ENCODE measurements around the gene COL13A1.

The COL13A1 gene

DNA sequence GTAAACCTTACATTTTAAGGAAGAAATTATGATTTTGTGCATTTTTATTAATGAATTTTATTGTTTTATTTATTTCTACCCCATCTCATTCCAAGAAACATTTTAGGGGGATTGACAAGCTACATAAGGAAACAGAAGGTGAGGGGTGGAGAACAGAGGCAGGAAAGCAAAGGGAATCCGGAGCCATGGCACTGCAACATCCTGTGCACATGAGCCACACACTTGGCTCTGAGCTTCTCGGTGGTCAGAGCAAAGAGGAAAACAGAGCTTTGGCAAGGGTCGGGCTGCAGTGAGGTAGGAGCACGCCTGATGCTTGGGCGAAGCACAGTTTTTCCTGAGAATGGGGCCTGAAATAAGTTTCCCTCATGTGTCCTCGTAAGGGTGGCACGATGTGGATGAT, 68.9 kb downstream of the COL13A1 start:
- DNase-seq = no peak

DNA sequence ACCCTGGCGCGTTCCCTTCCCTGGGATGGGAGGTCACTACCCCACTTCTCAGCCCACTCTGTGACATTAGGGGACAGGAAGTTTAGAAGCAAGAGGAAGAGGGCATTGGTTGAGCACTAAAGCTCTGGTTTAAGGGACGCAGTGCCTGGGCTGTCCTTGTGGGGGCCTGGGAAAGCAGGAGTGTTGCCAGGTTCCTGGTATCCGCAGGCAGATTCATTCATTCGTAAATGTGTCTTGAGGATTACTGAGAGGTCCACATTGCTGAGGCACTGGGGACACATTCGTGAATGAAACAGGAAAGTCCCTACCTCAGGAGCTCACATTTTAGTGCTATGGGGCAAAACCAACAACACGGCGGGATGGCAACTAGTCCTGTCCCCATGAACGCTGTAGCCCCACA, 69.4 kb downstream of the COL13A1 start:
- no peak for DNase-seq

- DNase-seq = no peak
These were observed 70.6 kb downstream of the COL13A1 start for GRCh38 chr10:69872323-69872722.

GRCh38 chr10:69873135-69873639, 71.5 kb downstream of the COL13A1 start:
- DNase-seq = no peak

DNA sequence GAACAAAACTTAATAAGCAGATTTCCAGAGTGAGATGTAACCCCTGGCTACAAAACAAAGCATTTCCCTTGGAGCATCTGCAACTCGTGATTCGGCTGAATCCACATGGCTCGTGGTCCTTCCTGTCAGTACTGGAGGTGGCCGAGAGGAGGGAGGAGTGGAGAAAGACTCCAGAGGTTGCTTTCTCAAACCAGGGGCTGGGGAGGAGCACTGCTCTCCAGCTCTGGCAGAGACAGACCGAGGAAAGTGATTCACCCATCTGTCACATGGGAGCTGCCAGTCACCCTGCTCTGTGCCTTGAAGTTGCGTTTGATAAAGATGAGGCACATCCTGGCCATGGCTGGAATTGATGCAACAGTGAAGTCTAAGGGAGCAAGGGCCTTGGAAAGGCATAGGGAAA, 72.7 kb downstream of the COL13A1 start:
- no peak for DNase-seq

DNA sequence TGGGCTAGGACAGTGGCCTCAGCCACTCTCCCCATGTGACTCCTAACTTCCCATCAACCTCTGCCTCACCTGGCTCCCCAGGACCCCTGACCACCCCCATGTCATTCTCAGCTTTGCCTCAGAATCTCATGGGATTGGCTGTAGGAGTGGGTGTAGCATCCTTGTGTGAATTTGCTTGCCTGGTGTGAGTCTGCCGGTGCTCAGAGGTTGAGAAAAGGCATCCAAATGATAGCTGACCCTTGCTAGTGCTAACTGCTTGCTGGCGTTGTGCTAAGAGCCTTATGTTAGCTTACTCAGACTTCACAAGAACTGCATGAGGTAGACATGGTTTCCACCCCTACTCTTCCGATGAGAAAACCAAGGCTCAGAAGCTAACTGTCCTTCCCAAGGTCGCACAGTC, 74.2 kb downstream of the COL13A1 start:
- no peak for DNase-seq

DNA sequence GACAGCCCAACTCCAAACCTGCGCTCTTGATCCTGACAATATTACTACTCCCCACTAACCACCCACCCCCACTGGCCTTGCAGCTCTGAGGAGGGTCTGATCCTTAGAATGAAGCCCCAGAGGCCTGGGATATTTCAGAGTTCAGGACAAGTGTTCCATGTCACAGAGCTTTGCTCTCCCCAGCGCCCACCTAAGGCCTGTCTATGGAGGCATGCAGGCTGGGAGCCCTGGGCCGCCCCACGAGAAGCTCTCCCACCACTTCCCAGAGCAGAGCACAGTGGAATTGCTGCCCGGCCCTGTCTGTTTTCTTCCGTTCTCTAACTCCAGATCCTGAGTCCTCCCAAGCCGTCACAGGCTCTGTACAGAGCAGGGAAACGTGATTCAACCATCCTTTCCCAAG, 74.6 kb downstream of the COL13A1 start:
- no peak for DNase-seq

DNA sequence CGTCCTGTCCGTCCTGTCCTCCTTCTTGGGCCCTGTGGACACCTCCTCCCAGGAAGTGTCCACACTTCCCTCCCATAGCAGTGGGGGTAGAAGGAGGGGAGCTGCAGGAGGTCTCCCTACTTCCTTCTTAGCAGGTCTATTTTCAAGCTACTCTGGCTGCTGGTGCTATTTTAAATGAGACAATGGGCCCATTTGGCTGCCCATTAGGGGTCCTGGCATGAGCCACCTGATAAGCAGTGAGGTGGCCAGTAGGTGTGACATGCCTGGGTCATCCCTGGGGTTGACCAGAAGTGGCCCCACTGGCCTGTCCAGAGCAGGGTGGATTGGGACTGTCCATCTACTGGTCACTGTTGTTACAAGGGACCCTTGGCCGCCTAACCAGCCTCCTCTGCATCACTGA, 75.2 kb downstream of the COL13A1 start:
- DNase-seq = no peak

GRCh38 chr10:69878038-69878437, 76.3 kb downstream of the COL13A1 start:
- no peak for DNase-seq

GRCh38 chr10:69878951-69879350, 77.2 kb downstream of the COL13A1 start:
- DNase-seq = no peak

DNA sequence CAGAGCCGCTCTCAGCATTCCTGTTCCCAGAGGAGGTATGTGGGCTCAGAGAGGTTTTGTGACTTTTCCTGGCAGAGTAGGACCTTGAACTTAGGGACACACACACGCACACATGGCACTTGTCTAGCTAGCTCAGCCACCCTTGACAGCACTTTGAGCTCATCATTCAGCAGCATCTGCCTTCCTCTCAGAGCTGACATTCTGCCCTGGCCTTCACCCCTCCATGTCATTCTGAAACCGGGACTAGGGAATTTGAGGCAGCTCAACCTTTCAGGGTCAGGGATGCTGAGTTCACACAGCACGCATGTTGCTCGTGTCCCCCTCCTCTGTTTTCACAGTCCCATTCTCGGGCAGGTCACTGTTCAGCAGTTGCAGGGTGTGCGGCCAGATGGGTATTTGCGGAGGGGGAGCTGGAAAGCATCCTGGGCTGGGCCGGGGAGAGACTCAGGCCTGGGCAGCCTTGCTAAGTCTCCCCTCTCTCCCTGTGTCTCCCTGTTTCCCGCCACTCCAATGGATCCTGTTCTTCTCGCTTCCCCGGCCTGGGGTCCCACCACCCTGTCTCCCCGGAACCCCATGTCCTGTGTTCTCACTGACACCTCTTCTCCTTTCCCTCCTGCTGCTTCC, 78.0 kb downstream of the COL13A1 start:
- no peak for DNase-seq

GRCh38 chr10:69880301-69881081, 78.8 kb downstream of the COL13A1 start:
- no peak for DNase-seq

- DNase-seq = no peak
These were observed 79.5 kb downstream of the COL13A1 start for GRCh38 chr10:69881202-69881601.

- no peak for DNase-seq
These were observed 81.8 kb downstream of the COL13A1 start for GRCh38 chr10:69883310-69884023.

- DNase-seq = no peak
These were observed 82.3 kb downstream of the COL13A1 start for GRCh38 chr10:69884024-69884367.

- DNase-seq = no peak
These were observed 83.0 kb downstream of the COL13A1 start for GRCh38 chr10:69884686-69885085.

- no peak for DNase-seq
These were observed 83.8 kb downstream of the COL13A1 start for GRCh38 chr10:69885379-69886013.

GRCh38 chr10:69888882-69889584, 87.3 kb downstream of the COL13A1 start:
- DNase-seq = no peak

- DNase-seq = no peak
These were observed 88.5 kb downstream of the COL13A1 start for GRCh38 chr10:69890065-69890847.

DNA sequence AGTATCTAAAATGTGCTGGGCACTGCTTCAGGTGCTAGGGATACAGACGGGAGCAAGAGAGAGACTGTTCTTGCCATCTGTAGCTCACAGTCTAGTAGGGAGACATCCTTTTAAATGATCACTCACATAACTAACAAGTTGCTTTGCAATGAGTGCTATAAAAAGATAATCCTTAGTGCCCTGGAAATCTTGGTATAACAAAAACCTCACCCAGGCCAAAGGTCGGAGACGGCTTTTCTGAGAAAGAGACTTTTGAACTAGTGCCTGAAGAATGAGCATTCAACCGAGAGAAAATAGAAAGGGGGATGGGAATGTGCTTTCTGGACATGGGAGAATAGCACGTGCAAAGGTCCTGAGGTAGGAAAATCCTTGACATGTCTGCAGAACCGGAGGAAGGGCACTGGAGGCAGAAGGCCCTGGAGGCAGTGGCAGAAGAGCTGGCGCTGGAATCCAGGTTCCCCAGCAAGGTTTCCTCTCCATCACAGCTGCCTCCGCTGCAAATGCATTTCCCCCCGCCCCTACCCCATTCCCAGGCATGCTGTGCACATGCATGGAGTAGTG, 89.4 kb downstream of the COL13A1 start:
- DNase-seq = no peak

DNA sequence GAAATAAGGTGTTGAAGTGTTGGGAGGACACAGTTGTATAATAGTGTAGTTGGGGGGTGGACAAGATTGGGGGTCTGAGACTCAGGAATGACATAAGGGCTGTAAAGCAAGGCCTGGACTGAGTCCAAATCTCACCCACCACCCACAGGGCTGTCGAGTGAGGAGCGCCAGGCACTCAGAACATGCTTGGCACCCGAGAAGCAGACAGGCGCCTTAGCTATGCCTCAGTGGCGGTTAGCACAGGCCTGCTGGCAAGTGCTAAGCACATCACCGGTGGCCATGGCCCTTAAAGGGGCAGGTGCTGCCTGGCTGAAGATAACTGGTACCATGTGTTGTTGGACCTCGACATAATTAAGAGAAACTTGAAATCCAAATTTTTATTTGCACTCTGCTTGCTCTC, 90.7 kb downstream of the COL13A1 start:
- DNase-seq = no peak

- DNase-seq = no peak
These were observed 91.1 kb downstream of the COL13A1 start for GRCh38 chr10:69892816-69893215.

Measured in activated CD4-positive, CD25-positive, alpha-beta regulatory T cell (primary cell).